Gastrocnemius medialis (tissue), 4 donors: Measurements from ENCODE around the gene APELA. TPM values are rescaled to one million over a fixed set of nuclear protein-coding genes. Genes with fewer than 3 reads are reported as not detected.
A peak's percentile ranks its signal among the peaks of the same experiment; 100 is the strongest.

Experiments used
- ATAC-seq, 2 donors: fragments of 150-250 bp; one replicate each; pipeline ENCODE4 v1.9.1; 2016
- DNase-seq, 2 donors: peaks; one replicate each; pipeline ENCODE4 v3.0.0-alpha.2; 2019
- H3K27ac ChIP-seq, 4 donors: fragments of 200-600 bp; sonication (generic); 1 replicate in 1 of 4; 2 replicates in 3 of 4; pipeline ENCODE4 v1.5.1; 2016 to 2018; ENCODE audit warnings: mild to moderate bottlenecking in 2 of 4, moderate library complexity in 1 of 4
- H3K27me3 ChIP-seq, 3 donors: fragments of 200-600 bp; sonication (generic) in 2 of 3; 1 replicate in 1 of 3; 2 replicates in 2 of 3; pipeline versions ENCODE4 v1.5.1 to v1.6.0; 2016 to 2019; ENCODE audit warnings: mild to moderate bottlenecking in 1 of 3, moderate library complexity in 1 of 3
- H3K36me3 ChIP-seq, 2 donors: fragments of 200-600 bp; sonication (generic) in 1 of 2; one replicate each; pipeline ENCODE4 v1.5.1; 2017 to 2018
- H3K4me1 ChIP-seq, 2 donors: fragments of 200-600 bp; sonication (generic) in 1 of 2; one replicate each; pipeline ENCODE4 v1.5.1; 2016 to 2017; ENCODE audit warnings: mild to moderate bottlenecking in 2 of 2
- H3K4me3 ChIP-seq, 4 donors: fragments of 200-600 bp; sonication (generic) in 3 of 4; 1 replicate in 1 of 4; 2 replicates in 3 of 4; pipeline ENCODE4 v1.5.1; 2016 to 2019; ENCODE audit warnings: mild to moderate bottlenecking in 2 of 4
- H3K9me3 ChIP-seq, 3 donors: fragments of 200-600 bp; sonication (generic) in 2 of 3; 1 replicate in 1 of 3; 2 replicates in 2 of 3; pipeline ENCODE4 v1.5.1; 2016 to 2019
- CTCF ChIP-seq, 5 experiments: fragments of 450-650 bp in 3 of 5; fragments of 200-600 bp in 2 of 5; sonication (generic) in 2 of 5; IDR thresholded peaks in 4 of 5; conservative IDR thresholded peaks in 1 of 5; 1 replicate in 4 of 5; 2 replicates in 1 of 5; pipeline ENCODE4 v1.5.1; 2016 to 2019; ENCODE audit warnings: antibody characterized with exemption in 5 of 5, mild to moderate bottlenecking in 3 of 5, moderate library complexity in 3 of 5
- POLR2A ChIP-seq, 2 donors: fragments of 450-650 bp; IDR thresholded peaks; one replicate each; pipeline ENCODE4 v1.6.1; 2017; ENCODE audit warnings: antibody characterized with exemption in 2 of 2, mild to moderate bottlenecking in 2 of 2, moderate library complexity in 2 of 2
- in situ Hi-C, 4 donors: fragments of 200-750 bp; cut with MboI; loops; one replicate each; pipeline versions ENCODE4 v1.15.0 to v1.8.0; 2017; ENCODE audit warnings: low sequenced_read_pairs in 4 of 4
- intact Hi-C: fragments of 100-400 bp; cut with DNase I; formaldehyde crosslinking; loops from one replicate; pipeline ENCODE4 v1.15.1; 2023; ENCODE audit warnings: low total_unique reads
- total RNA-seq, 4 donors: library from RNA; depleted of rRNA; stranded (reverse); fragments of >200 nt; gene quantifications; one replicate each; pipeline versions ENCODE4 v1.1.0 to v1.2.3, GENCODE V29; 2016

The APELA gene
- not detected for total RNA-seq

GRCh38 chr4:164876700-164877324 lies at the start of gene APELA:
Gene APELA, plus strand, starts transcription at chr4:164877178. Its CDS starts 154 bp downstream, at chr4:164877332.
- TF ChIP-seq POLR2A (IDR thresholded peaks at IDR 0.05) (no peak), CTCF (IDR thresholded peaks at IDR 0.05 in 4 of 5, conservative IDR thresholded peaks at IDR 0.05 in 1 of 5) (no peak)
- intact Hi-C loops = no loop called here
- in situ Hi-C loops = no loop called here

GRCh38 chr4:164828955-164829354 lies 48.0 kb upstream of the APELA start:
- Histone ChIP-seq H3K27ac (no peak overlapping the region), H3K9me3 (no peaks in the 10 kb centered on the region), H3K27me3 (no peaks in the 10 kb centered on the region), H3K4me3 (no peak overlapping the region), H3K36me3 (no peaks in the 10 kb centered on the region), H3K4me1 (no peaks in the 10 kb centered on the region)
- no peak for ATAC-seq
- TF ChIP-seq POLR2A (IDR thresholded peaks at IDR 0.05) = no peak
- no peak for TF ChIP-seq CTCF (IDR thresholded peaks at IDR 0.05 in 4 of 5, conservative IDR thresholded peaks at IDR 0.05 in 1 of 5)
- intact Hi-C loops (no loop called here), in situ Hi-C loops (no loop called here)
- DNase-seq = no peak

More at GRCh38 chr4:164876700-164877324, at the start of gene APELA:
- no peaks in the 10 kb centered on the region for H3K4me1 ChIP-seq
- no peak within 1 kb of the TSS for H3K27ac ChIP-seq
- no peaks in the 10 kb centered on the region for H3K27me3 ChIP-seq
- H3K4me3 ChIP-seq = no peak within 1 kb of the TSS
- no peaks in the 10 kb centered on the region for H3K9me3 ChIP-seq
- no peaks in the 10 kb centered on the region for H3K36me3 ChIP-seq
- DNase-seq = no peak
- no peak for ATAC-seq

- Histone ChIP-seq H3K4me3 (no peak overlapping the region), H3K27me3 (no peaks in the 10 kb centered on the region), H3K36me3 (no peaks in the 10 kb centered on the region), H3K9me3 (no peaks in the 10 kb centered on the region), H3K4me1 (no peaks in the 10 kb centered on the region), H3K27ac (no peak overlapping the region)
- ATAC-seq = no peak
- intact Hi-C loops (no loop called here), in situ Hi-C loops (no loop called here)
- no peak for DNase-seq
- no peak for TF ChIP-seq POLR2A (IDR thresholded peaks at IDR 0.05)
- no peak for TF ChIP-seq CTCF (IDR thresholded peaks at IDR 0.05 in 4 of 5, conservative IDR thresholded peaks at IDR 0.05 in 1 of 5)
Observed at GRCh38 chr4:164846566-164846965, 30.4 kb upstream of the APELA start.

- DNase-seq (no peak), ATAC-seq (peak in 1 of 2 donors; percentile 16)
Observed at GRCh38 chr4:164847016-164847415, 30.0 kb upstream of the APELA start.

More at GRCh38 chr4:164847016-164847415, 30.0 kb upstream of the APELA start:
- no peaks in the 10 kb centered on the region for H3K9me3 ChIP-seq
- TF ChIP-seq CTCF (IDR thresholded peaks at IDR 0.05 in 4 of 5, conservative IDR thresholded peaks at IDR 0.05 in 1 of 5) (no peak), POLR2A (IDR thresholded peaks at IDR 0.05) (no peak)
- intact Hi-C loops (no loop called here), in situ Hi-C loops (no loop called here)
- H3K27ac ChIP-seq = no peak overlapping the region
- H3K4me1 ChIP-seq = no peaks in the 10 kb centered on the region
- H3K27me3 ChIP-seq = no peaks in the 10 kb centered on the region
- H3K36me3 ChIP-seq = no peaks in the 10 kb centered on the region
- H3K4me3 ChIP-seq = no peak overlapping the region
